ENCODE measurements around the gene SOCS6. TPM values are rescaled to one million over a fixed set of nuclear protein-coding genes. Genes with fewer than 3 reads are reported as not detected.

SOCS6 gene
- total RNA-seq, 1 donor from 2014 or later = 39.0 TPM

DNA sequence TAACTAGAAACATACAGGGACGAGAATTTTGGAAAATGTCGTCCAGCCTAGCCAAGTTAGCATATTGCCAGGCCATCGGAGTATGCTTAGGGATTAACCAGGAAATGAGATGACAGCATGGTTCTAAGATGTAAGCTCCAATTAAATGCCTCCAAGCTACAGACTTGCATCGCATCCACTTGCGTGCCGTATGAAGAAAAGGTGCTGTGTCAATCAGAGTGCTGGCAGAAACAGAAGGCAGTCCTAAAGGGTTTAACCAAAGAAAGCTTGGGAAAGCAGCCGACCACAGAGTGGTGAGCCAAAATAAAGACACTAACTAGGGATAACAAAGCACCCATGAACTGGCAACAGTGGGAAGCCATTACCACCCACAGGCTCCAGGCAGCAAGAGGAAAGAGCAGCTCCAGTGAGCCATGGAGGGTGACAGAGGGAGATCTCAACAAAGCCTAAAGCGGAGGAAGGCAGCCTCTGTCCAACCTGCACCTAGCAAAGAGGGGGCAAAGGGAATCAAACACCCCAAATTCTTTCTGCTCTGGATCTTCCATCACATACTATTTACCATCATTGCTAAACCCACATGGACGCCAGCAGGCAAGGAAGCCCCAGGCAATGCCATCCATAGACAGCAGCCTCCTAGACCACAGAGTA is 27.6 kb upstream of the SOCS6 start:
- H3K27ac Mint-ChIP-seq = no peak overlapping the region

DNA sequence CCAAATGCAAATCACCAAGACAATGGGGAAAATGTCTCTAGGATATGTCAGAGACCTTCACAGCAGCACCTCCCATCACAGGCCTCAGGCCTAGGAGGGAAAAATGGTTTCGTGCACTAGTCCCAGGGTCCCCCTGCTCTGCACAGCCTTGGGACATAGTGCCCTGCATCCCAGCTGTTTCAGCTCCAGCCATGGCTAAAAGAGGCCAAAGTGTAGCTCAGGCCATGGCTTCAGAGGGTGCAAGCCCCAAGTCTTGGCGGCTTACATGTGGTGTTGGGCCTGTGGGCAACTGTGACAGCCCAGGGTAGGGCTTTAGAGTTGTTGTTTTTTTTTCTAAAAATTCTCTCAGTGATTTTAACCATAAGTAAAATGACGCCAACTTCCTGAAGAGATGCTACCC is 25.5 kb upstream of the SOCS6 start:
- TF ChIP-seq, protein P1, sequence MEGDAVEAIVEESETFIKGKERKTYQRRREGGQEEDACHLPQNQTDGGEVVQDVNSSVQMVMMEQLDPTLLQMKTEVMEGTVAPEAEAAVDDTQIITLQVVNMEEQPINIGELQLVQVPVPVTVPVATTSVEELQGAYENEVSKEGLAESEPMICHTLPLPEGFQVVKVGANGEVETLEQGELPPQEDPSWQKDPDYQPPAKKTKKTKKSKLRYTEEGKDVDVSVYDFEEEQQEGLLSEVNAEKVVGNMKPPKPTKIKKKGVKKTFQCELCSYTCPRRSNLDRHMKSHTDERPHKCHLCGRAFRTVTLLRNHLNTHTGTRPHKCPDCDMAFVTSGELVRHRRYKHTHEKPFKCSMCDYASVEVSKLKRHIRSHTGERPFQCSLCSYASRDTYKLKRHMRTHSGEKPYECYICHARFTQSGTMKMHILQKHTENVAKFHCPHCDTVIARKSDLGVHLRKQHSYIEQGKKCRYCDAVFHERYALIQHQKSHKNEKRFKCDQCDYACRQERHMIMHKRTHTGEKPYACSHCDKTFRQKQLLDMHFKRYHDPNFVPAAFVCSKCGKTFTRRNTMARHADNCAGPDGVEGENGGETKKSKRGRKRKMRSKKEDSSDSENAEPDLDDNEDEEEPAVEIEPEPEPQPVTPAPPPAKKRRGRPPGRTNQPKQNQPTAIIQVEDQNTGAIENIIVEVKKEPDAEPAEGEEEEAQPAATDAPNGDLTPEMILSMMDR (IDR thresholded peaks at IDR 0.05; ENCODE audit: unreplicated experiment) = no peak
- H3K4me1 Mint-ChIP-seq (ENCODE audit: low read depth) = no peaks in the 10 kb centered on the region
- no peak overlapping the region for H3K4me3 Mint-ChIP-seq (ENCODE audit: low read depth)
- no peaks in the 10 kb centered on the region for H3K27me3 Mint-ChIP-seq
- DNase-seq (ENCODE audit: low spot score, unreplicated experiment) = no peak
- H3K27ac Mint-ChIP-seq = no peak overlapping the region
- no peaks in the 10 kb centered on the region for H3K36me3 Mint-ChIP-seq (ENCODE audit: insufficient read depth)
- no peaks in the 10 kb centered on the region for H3K9me3 Mint-ChIP-seq (ENCODE audit: low read depth)

More for the DNA sequence above, 27.6 kb upstream of the SOCS6 start:
- Mint-ChIP-seq H3K36me3 (ENCODE audit: insufficient read depth) (no peaks in the 10 kb centered on the region), H3K27me3 (no peaks in the 10 kb centered on the region), H3K4me3 (ENCODE audit: low read depth) (no peak overlapping the region), H3K4me1 (ENCODE audit: low read depth) (peaks cover 2% of the 10 kb centered on the region), H3K9me3 (ENCODE audit: low read depth) (no peaks in the 10 kb centered on the region)
- DNase-seq (ENCODE audit: low spot score, unreplicated experiment) = no peak
- TF ChIP-seq, protein P1 (IDR thresholded peaks at IDR 0.05; ENCODE audit: unreplicated experiment) = no peak

DNA sequence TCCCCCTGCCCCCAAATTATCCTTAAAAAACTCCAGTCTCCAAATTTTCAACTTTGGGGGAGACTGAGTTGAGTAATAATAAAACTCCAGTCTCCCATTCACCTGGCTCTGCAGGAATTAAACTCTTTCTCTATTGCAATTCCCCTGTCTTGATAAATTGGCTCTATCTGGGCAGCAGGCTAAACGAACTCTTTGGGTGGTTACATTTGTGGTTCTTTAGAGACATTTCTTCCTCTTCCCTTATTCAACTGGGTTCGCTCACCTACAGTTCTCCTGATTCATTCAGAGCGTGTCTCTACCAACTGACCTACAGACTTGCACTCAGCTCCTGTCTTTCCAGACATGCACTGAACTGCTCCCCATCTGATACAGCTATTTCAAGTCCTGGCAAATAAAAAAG is 17.1 kb upstream of the SOCS6 start:
- Mint-ChIP-seq H3K27ac (no peak overlapping the region), H3K36me3 (ENCODE audit: insufficient read depth) (peaks cover 2% of the 10 kb centered on the region), H3K4me1 (ENCODE audit: low read depth) (no peaks in the 10 kb centered on the region), H3K4me3 (ENCODE audit: low read depth) (no peak overlapping the region), H3K9me3 (ENCODE audit: low read depth) (peaks cover 28% of the 10 kb centered on the region), H3K27me3 (no peaks in the 10 kb centered on the region)
- no peak for DNase-seq (ENCODE audit: low spot score, unreplicated experiment)
- TF ChIP-seq, protein P1 (IDR thresholded peaks at IDR 0.05; ENCODE audit: unreplicated experiment) = no peak

DNA sequence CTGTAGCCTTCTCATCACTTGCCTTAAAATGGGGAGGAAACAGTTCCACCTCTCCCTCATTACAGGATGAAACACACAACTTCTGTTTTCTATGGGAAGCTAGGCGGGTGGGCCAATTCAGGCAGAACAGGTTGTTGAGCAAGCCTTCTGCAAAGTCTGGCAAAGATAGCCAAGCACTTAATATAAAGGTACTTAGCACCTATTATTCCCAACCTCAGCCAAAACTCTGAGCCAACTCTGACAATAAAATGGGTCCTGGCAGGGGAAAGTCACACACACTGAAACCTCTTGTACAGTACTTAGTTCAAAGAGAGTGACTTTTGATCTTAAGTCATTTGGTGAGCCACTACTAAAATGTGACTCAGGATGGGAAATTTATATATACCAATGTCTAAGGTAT is 15.8 kb upstream of the SOCS6 start:
- H3K27me3 Mint-ChIP-seq = no peaks in the 10 kb centered on the region
- no peaks in the 10 kb centered on the region for H3K4me1 Mint-ChIP-seq (ENCODE audit: low read depth)
- no peak overlapping the region for H3K4me3 Mint-ChIP-seq (ENCODE audit: low read depth)
- no peak overlapping the region for H3K27ac Mint-ChIP-seq
- H3K9me3 Mint-ChIP-seq (ENCODE audit: low read depth) = peaks cover 28% of the 10 kb centered on the region
- TF ChIP-seq, protein P1 (IDR thresholded peaks at IDR 0.05; ENCODE audit: unreplicated experiment) = no peak
- no peak for DNase-seq (ENCODE audit: low spot score, unreplicated experiment)
- H3K36me3 Mint-ChIP-seq (ENCODE audit: insufficient read depth) = peaks cover 2% of the 10 kb centered on the region

DNA sequence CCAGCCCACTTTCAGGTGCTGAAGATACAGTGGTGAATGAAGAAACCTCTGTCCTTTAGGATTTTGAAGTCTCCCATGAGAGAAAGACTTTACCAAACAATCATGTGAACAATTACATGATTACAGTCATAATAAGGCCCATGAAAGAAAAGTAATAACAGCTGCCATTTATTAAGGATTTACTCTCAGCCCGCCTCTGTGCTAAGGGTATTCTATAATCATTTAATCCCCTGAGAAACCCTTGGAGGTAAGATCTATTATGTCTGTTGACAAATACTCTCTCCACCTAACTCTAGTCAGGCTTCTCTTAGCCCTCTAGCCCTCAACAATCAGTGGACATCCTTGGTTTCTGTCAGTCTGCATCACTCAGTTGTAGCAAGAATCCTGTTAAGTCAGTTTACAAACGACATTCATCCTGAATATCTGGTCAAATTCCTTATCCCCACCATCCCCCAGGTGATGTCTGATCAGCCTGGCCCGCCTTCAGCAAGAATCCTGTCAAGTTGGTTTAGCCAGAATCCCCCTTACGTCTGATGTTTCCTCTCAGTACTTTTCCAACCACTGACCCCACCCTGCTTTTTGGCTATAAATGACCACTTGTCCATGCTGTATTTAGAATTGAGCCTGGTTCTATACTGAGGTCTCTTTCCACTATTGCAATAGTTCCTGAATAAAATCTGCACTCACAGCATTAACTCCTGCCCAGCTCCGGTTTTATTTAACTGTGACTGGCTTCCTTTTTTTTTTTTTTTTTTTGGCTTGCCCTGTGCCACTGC is 12.2 kb upstream of the SOCS6 start:
- Mint-ChIP-seq H3K27me3 (no peaks in the 10 kb centered on the region), H3K4me3 (ENCODE audit: low read depth) (no peak overlapping the region), H3K27ac (peak overlapping the region; percentile 13), H3K4me1 (ENCODE audit: low read depth) (no peaks in the 10 kb centered on the region), H3K36me3 (ENCODE audit: insufficient read depth) (peaks cover 2% of the 10 kb centered on the region), H3K9me3 (ENCODE audit: low read depth) (peaks cover 13% of the 10 kb centered on the region)
- TF ChIP-seq, protein P1 (IDR thresholded peaks at IDR 0.05; ENCODE audit: unreplicated experiment) = no peak
- no peak for DNase-seq (ENCODE audit: low spot score, unreplicated experiment)
